ENCODE measurements around the gene PCSK1.
A peak's percentile ranks its signal among the peaks of the same experiment; 100 is the strongest.

Gene PCSK1

DNA sequence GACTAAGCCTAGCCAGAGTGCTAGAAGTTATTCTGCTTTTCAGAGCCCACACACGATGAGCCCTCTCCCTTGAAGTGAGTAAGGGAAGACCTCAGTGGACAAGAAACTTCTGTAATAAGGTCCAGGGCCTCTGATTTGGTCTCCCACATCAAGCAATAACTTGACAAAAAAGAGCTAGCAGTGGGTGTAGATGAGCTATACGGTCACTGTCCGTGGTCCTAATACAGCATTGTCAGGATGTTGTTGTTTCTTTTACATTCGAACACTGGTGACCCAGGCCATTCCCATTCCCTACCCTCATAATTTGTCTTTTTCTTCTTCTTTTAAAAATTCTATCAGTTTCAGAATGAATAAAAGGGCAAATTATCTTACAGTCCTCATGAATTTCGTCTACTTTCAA is 5.2 kb downstream of the PCSK1 start:
- no peak for DNase-seq (ENCODE audit: low read depth)
- TF ChIP-seq, protein P1, sequence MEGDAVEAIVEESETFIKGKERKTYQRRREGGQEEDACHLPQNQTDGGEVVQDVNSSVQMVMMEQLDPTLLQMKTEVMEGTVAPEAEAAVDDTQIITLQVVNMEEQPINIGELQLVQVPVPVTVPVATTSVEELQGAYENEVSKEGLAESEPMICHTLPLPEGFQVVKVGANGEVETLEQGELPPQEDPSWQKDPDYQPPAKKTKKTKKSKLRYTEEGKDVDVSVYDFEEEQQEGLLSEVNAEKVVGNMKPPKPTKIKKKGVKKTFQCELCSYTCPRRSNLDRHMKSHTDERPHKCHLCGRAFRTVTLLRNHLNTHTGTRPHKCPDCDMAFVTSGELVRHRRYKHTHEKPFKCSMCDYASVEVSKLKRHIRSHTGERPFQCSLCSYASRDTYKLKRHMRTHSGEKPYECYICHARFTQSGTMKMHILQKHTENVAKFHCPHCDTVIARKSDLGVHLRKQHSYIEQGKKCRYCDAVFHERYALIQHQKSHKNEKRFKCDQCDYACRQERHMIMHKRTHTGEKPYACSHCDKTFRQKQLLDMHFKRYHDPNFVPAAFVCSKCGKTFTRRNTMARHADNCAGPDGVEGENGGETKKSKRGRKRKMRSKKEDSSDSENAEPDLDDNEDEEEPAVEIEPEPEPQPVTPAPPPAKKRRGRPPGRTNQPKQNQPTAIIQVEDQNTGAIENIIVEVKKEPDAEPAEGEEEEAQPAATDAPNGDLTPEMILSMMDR (IDR thresholded peaks at IDR 0.05; ENCODE audit: insufficient read depth, low read depth, low read length, missing control alignments) = no peak
- H3K4me3 ChIP-seq (ENCODE audit: low read depth, low read length) = no peak overlapping the region

DNA sequence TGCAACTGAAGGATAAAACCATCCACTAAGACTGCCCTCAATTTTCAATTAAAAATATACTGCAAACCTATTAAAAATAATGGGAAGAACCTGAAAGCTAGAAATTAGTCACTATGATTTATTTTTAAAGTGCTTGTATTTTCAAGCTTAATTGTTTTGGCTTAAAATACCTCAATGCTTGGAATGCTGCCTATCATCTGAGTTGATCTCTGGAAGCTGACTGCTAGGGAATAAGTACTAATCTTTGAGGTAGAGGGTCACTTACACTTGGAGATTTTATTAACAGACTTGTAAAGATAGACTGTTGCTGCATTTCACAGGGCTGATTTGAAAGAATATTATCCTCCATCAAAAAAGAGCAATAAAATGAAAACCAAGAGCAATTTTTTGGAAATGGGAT is 6.2 kb downstream of the PCSK1 start:
- no peak for DNase-seq (ENCODE audit: low read depth)
- H3K4me3 ChIP-seq (ENCODE audit: low read depth, low read length) = no peak overlapping the region
- TF ChIP-seq, protein P1 (IDR thresholded peaks at IDR 0.05; ENCODE audit: insufficient read depth, low read depth, low read length, missing control alignments) = no peak

DNA sequence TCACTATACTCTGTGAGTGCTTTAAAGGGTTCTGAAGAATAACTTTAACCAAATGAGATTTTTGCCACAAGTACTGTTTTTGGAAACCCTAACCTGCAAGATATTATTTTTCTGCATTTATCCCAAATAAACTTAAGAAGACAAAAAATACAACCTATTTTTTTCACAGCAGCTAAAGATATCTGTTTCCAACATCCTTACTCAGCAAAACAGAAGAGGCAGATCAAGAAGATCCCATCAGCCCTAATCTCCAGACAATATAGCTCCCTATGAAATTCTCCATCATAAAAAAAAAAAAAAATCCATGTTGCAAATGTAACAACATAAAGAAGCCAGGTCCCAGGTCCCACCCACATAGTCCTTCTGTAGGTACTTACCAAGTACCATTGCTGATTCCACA is 7.6 kb downstream of the PCSK1 start:
- no peak overlapping the region for H3K4me3 ChIP-seq (ENCODE audit: low read depth, low read length)
- TF ChIP-seq, protein P1 (IDR thresholded peaks at IDR 0.05; ENCODE audit: insufficient read depth, low read depth, low read length, missing control alignments) = no peak
- DNase-seq (ENCODE audit: low read depth) = no peak

DNA sequence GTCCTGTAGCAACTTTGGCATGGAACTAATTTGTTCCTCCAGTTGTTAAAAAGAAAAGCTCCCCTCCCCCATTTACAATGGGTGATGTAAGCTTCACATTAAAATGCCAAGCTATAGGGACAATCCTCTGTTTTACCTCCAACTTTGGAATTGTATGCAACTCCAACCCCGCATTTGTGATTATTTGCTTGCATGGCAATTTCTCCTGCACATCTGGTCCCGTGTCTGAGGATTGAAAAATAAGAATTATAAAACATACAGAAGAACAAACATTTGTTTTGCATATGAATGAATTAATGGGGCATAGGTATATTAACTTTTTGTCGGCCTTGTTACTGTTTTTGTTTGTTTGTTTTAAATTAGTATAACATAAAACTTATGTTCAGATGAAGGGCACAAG is 17.2 kb downstream of the PCSK1 start:
- TF ChIP-seq, protein P1 (IDR thresholded peaks at IDR 0.05; ENCODE audit: insufficient read depth, low read depth, low read length, missing control alignments) = no peak
- H3K4me3 ChIP-seq (ENCODE audit: low read depth, low read length) = no peak overlapping the region
- DNase-seq (ENCODE audit: low read depth) = no peak

DNA sequence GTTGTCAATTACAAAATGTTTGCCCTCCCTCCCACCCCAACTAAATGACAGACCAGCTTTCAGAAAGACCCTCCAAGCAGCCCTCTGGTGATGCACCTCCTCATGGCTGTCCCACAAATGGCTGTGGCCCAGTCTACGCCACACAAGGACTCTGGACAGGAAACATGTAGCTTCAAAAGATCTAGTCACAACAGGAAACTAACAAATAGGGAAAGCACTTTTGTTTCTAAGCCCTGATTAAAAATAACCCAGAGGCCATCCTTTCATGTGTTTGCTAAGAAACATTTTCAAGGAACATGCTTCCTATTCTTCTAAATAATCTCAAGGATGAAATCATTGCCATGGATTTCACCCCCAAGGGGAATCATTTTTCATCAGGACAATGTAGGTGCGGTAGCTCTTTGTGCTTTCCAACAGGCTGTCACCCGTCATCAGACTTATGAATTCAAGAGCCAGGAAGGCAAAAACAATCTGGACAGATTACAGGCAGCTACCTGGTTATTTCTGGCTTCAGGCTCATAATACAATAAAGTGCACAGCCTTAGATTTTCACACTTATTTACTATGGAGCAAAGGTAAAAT is 20.1 kb downstream of the PCSK1 start:
- H3K4me3 ChIP-seq (ENCODE audit: low read depth, low read length) = no peak overlapping the region
- DNase-seq (ENCODE audit: low read depth) = peak; percentile 9

DNA sequence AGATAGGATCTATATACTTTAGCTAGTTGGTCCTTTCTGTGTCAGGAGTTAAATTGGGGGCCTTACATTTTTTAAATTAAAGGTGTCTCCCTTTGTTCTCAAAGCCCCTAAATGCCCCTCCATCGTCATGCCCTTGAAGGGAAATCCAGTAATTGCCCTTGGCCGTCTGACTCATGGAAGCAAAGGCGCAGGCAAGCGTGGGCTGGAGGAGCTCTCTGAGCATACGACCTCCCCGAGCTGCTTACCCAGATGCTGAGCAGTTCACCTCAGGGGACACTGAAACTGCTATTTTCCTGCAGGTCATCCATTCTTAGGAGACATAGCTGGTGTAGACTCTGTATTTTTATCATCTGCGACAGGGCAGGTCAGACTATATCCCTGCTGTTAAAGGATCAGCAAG is 23.0 kb downstream of the PCSK1 start:
- no peak for DNase-seq (ENCODE audit: low read depth)
- TF ChIP-seq, protein P1 (IDR thresholded peaks at IDR 0.05; ENCODE audit: insufficient read depth, low read depth, low read length, missing control alignments) = no peak
- no peak overlapping the region for H3K4me3 ChIP-seq (ENCODE audit: low read depth, low read length)

More for the DNA sequence above, 20.1 kb downstream of the PCSK1 start:
- TF ChIP-seq, protein P1 (IDR thresholded peaks at IDR 0.05; ENCODE audit: insufficient read depth, low read depth, low read length, missing control alignments) = no peak

Measured in GM12865 (cell line).